Prostate gland (tissue), 2 donors: ENCODE results near the gene EGFLAM.

Experiments
- POLR2A ChIP-seq: fragments of 450-650 bp; IDR thresholded peaks from one replicate; pipeline ENCODE4 v1.6.1; 2016; ENCODE audit warnings: antibody characterized with exemption, mild to moderate bottlenecking
- POLR2AphosphoS5 ChIP-seq: sonication (generic); formaldehyde crosslinking; IDR thresholded peaks from one replicate; pipeline ENCODE4 v1.6.1; 2017; ENCODE audit warnings: antibody characterized with exemption
- TF ChIP-seq, protein P1 (sequence below), 4 experiments: fragments of 200-600 bp in 2 of 4; fragments of 450-650 bp in 2 of 4; sonication (generic) in 2 of 4; IDR thresholded peaks; 1 replicate in 3 of 4; 2 replicates in 1 of 4; pipeline ENCODE4 v1.5.1; 2016 to 2019; ENCODE audit warnings: antibody characterized with exemption in 4 of 4, mild to moderate bottlenecking in 2 of 4, moderate library complexity in 2 of 4

DNA sequence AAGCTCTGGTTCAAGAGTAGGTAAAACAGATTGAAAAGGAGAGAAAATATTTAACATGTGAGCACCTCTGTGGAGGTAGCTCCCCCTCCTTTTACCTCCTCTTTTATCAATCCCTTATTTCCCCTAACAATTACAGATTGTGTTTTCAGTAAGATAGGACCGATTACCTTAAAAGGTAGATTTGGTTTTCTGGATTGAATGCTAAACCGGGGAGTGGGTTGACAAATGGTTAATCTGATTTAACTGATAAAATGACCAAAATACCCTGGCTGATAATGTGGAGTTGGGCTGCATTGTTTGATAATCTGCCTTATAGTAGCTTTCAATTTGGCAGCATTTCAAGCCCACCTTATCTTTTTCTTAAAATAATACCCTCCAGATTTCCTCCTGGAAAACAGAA, 83.9 kb downstream of the EGFLAM start:
- TF ChIP-seq, protein P1, sequence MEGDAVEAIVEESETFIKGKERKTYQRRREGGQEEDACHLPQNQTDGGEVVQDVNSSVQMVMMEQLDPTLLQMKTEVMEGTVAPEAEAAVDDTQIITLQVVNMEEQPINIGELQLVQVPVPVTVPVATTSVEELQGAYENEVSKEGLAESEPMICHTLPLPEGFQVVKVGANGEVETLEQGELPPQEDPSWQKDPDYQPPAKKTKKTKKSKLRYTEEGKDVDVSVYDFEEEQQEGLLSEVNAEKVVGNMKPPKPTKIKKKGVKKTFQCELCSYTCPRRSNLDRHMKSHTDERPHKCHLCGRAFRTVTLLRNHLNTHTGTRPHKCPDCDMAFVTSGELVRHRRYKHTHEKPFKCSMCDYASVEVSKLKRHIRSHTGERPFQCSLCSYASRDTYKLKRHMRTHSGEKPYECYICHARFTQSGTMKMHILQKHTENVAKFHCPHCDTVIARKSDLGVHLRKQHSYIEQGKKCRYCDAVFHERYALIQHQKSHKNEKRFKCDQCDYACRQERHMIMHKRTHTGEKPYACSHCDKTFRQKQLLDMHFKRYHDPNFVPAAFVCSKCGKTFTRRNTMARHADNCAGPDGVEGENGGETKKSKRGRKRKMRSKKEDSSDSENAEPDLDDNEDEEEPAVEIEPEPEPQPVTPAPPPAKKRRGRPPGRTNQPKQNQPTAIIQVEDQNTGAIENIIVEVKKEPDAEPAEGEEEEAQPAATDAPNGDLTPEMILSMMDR (IDR thresholded peaks at IDR 0.05), result no peak
- no peak for TF ChIP-seq POLR2A
- no peak for TF ChIP-seq POLR2AphosphoS5
